ENCODE measurements around the gene MLXIP.

DNA sequence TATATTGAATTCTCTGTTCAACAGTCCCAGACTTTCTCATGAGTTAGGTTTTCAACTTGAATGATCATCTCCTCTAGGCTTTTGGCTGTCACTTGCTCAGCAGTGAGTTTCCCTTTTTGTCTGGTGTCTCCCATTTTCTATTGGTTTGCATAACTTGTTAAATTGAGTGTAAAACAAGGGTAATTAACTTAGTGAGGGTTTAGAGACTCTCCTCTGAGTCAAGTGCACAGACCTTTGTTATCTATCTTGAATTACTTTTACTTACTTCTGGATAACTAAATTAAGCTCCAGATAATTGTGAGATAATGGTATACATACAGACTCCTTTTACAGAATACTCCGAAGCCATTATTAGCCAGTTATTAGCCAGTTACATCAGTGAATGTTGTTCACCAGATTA, 22.0 kb downstream of the MLXIP start:
- TF ChIP-seq RAD21 (IDR thresholded peaks at IDR 0.05 in 1 of 2, conservative IDR thresholded peaks at IDR 0.05 in 1 of 2; ENCODE audit: low read depth in 2 of 2, low read length in 2 of 2) = no peak
- TF ChIP-seq, protein P1, sequence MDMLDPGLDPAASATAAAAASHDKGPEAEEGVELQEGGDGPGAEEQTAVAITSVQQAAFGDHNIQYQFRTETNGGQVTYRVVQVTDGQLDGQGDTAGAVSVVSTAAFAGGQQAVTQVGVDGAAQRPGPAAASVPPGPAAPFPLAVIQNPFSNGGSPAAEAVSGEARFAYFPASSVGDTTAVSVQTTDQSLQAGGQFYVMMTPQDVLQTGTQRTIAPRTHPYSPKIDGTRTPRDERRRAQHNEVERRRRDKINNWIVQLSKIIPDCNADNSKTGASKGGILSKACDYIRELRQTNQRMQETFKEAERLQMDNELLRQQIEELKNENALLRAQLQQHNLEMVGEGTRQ (IDR thresholded peaks at IDR 0.05; ENCODE audit: low read length) = no peak
- TF ChIP-seq, protein P2, sequence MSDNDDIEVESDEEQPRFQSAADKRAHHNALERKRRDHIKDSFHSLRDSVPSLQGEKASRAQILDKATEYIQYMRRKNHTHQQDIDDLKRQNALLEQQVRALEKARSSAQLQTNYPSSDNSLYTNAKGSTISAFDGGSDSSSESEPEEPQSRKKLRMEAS (IDR thresholded peaks at IDR 0.05) = no peak
- no peak for TF ChIP-seq POLR2A (IDR thresholded peaks at IDR 0.05; ENCODE audit: control extremely low read depth in 1 of 2, low read depth in 2 of 2, low read length in 2 of 2)
- TF ChIP-seq EZH2 (IDR thresholded peaks at IDR 0.05; ENCODE audit: low read depth, low read length, severe bottlenecking) = no peak
- TF ChIP-seq, protein P3, sequence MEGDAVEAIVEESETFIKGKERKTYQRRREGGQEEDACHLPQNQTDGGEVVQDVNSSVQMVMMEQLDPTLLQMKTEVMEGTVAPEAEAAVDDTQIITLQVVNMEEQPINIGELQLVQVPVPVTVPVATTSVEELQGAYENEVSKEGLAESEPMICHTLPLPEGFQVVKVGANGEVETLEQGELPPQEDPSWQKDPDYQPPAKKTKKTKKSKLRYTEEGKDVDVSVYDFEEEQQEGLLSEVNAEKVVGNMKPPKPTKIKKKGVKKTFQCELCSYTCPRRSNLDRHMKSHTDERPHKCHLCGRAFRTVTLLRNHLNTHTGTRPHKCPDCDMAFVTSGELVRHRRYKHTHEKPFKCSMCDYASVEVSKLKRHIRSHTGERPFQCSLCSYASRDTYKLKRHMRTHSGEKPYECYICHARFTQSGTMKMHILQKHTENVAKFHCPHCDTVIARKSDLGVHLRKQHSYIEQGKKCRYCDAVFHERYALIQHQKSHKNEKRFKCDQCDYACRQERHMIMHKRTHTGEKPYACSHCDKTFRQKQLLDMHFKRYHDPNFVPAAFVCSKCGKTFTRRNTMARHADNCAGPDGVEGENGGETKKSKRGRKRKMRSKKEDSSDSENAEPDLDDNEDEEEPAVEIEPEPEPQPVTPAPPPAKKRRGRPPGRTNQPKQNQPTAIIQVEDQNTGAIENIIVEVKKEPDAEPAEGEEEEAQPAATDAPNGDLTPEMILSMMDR (IDR thresholded peaks at IDR 0.05; ENCODE audit: control extremely low read depth in 1 of 3, insufficient read depth in 1 of 3, low read depth in 1 of 3, low read length in 3 of 3) = no peak
- no peak for TF ChIP-seq POLR2AphosphoS5 (IDR thresholded peaks at IDR 0.05; ENCODE audit: low read depth, low read length)
- no peak for TF ChIP-seq TEAD4 (IDR thresholded peaks at IDR 0.05; ENCODE audit: low read depth, low read length)
